Ovary (tissue), 9 donors: ENCODE data around the gene TCEANC2. TPM values are rescaled to one million over a fixed set of nuclear protein-coding genes. Genes with fewer than 3 reads are reported as not detected.
"Not testable (repeated sequence)": the region's sequence is repeated elsewhere in the genome, so short reads cannot be mapped to it uniquely, and the experiment has no call there.

Experiments
- DNase-seq, 5 donors: peaks; one replicate each; pipeline ENCODE4 v3.0.0-alpha.2; 2019 to 2020
- H3K27ac ChIP-seq, 2 donors: fragments of 200-600 bp; one replicate each; pipeline versions ENCODE4 v1.5.1 to v1.8.0; 2019 to 2022
- H3K27me3 ChIP-seq: fragments of 200-600 bp; one replicate; pipeline ENCODE4 v1.8.0; 2022
- H3K36me3 ChIP-seq: fragments of 200-600 bp; sonication (generic); one replicate; pipeline ENCODE4 v1.5.1; 2019
- H3K4me1 ChIP-seq: one replicate; pipeline ENCODE4 v1.8.1; 2013; ENCODE audit warnings: mild to moderate bottlenecking, moderate library complexity; ENCODE audit not compliant: insufficient read depth
- H3K4me3 ChIP-seq: fragments of 200-600 bp; sonication (generic); one replicate; pipeline ENCODE4 v1.5.1; 2017
- H3K9me3 ChIP-seq, 2 donors: fragments of 200-600 bp in 1 of 2; sonication (generic) in 1 of 2; one replicate each; pipeline versions ENCODE4 v1.5.1 to v1.8.1; 2013 to 2019; ENCODE audit warnings: mild to moderate bottlenecking in 1 of 2, moderate library complexity in 1 of 2
- EP300 ChIP-seq: sonication (generic); formaldehyde crosslinking; IDR thresholded peaks from one replicate; pipeline ENCODE4 v1.6.1; 2017; ENCODE audit warnings: antibody characterized with exemption
- POLR2A ChIP-seq: fragments of 450-650 bp; IDR thresholded peaks from one replicate; pipeline ENCODE4 v1.6.1; 2017; ENCODE audit warnings: antibody characterized with exemption, mild to moderate bottlenecking, moderate library complexity
- WGBS, 3 donors: extraction: QIAGEN DNeasy Blood & Tissue Kit in 1 of 3; methylation state at CpG; one replicate each; pipeline versions ENCODE4 v1.1.5 to v1.1.7; 2013 to 2017; 5-methylcytosine and 5-hydroxymethylcytosine counted together
- intact Hi-C, 4 donors: fragments of 100-400 bp; cut with DNase I; formaldehyde crosslinking; loops; one replicate each; pipeline versions ENCODE4 v1.11.0 to v1.15.1; 2022 to 2023
- polyA plus RNA-seq, 2 donors: library from polyadenylated mRNA; stranded (reverse); fragments of 200-250 nt in 1 of 2; fragments of 350-450 nt in 1 of 2; fragmentation: Illumina TruSeq in 1 of 2; extraction: RNeasy Lipid Tissue Mini Kit (QIAGEN cat#74804) in 1 of 2; gene quantifications; one replicate each; pipeline ENCODE4 v1.2.3, GENCODE V29; 2013 to 2014
- total RNA-seq, 7 donors: library from RNA; depleted of rRNA in 2 of 7; stranded (reverse); fragments of >200 nt in 2 of 7; fragmentation: NEBNext Ultra II Directional in 3 of 7; extraction: Animal tissue kit (Norgen Biotek cat#: 25700) in 3 of 7; gene quantifications; one replicate each; pipeline versions ENCODE4 v1.1.0 to v1.2.4, GENCODE V29; 2016 to 2023
- TF ChIP-seq, protein P1 (sequence below), 3 donors: fragments of 450-650 bp in 2 of 3; fragments of 200-600 bp in 1 of 3; IDR thresholded peaks; one replicate each; pipeline versions ENCODE4 v1.5.1 to v1.8.0; 2016 to 2022; ENCODE audit warnings: antibody characterized with exemption in 3 of 3, mild to moderate bottlenecking in 1 of 3
- donor health status: DM: no; HTN: no; CAD: no; lungs with moderate emphysema.
- donor health status: DM: no; HTN: no; CAD: no.
- donor health status: Bipolar disorder and iron deficiency.
- donor health status: DM: yes; HTN: yes; CAD: no.
- donor health status: DM: no; HTN: no; CAD: no.
- donor health status: DM: yes; HTN: yes; CAD: no.

TCEANC2 gene
- total and polyA plus RNA-seq, 9 donors, result 1.8 to 5.2 (median 3.0) TPM

DNA sequence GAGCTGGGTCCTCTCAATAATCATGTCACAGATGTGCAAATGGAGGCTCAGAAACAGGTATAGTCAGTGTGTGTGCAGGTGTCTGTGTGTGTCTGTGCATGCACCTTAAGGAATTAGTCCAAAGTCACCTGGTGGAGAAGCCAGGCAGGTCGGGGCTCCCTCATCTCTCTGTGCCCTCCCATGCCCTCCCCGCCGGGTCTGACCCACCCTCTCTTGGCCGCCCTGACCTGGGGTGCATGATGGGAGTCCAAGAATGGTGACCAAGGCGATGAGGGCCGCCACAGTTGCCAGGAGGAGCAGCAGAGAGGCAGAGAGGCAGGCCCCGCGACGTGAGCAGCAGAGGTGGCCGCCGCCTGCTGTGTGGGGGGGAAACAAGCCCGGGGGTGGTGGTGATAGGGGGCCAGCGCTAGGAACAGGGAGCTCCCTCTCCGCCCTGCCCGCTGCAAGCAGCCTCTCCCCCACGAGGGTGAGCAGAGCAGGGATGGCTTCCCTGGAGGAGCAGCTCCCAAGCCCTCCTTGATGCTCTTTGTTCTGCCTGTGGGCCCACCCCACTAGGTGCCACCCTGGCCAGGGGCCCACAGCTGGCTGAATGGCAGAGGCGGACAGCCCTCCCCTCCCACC is 39.3 kb upstream of the TCEANC2 start:
- Histone ChIP-seq H3K4me1 (no peaks in the 10 kb centered on the region), H3K9me3 (no peaks in the 10 kb centered on the region), H3K4me3 (no peak overlapping the region), H3K36me3 (no peaks in the 10 kb centered on the region), H3K27me3 (no peaks in the 10 kb centered on the region), H3K27ac (no peak overlapping the region)
- intact Hi-C loops, result no loop called here
- DNase-seq, result no peak
- TF ChIP-seq POLR2A (no peak), EP300 (no peak)
- TF ChIP-seq, protein P1, sequence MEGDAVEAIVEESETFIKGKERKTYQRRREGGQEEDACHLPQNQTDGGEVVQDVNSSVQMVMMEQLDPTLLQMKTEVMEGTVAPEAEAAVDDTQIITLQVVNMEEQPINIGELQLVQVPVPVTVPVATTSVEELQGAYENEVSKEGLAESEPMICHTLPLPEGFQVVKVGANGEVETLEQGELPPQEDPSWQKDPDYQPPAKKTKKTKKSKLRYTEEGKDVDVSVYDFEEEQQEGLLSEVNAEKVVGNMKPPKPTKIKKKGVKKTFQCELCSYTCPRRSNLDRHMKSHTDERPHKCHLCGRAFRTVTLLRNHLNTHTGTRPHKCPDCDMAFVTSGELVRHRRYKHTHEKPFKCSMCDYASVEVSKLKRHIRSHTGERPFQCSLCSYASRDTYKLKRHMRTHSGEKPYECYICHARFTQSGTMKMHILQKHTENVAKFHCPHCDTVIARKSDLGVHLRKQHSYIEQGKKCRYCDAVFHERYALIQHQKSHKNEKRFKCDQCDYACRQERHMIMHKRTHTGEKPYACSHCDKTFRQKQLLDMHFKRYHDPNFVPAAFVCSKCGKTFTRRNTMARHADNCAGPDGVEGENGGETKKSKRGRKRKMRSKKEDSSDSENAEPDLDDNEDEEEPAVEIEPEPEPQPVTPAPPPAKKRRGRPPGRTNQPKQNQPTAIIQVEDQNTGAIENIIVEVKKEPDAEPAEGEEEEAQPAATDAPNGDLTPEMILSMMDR (IDR thresholded peaks at IDR 0.05), result no peak
- 27 to 34% (median 31%) methylated on average over 17 of the region's 17 CpGs for WGBS, 3 donors

DNA sequence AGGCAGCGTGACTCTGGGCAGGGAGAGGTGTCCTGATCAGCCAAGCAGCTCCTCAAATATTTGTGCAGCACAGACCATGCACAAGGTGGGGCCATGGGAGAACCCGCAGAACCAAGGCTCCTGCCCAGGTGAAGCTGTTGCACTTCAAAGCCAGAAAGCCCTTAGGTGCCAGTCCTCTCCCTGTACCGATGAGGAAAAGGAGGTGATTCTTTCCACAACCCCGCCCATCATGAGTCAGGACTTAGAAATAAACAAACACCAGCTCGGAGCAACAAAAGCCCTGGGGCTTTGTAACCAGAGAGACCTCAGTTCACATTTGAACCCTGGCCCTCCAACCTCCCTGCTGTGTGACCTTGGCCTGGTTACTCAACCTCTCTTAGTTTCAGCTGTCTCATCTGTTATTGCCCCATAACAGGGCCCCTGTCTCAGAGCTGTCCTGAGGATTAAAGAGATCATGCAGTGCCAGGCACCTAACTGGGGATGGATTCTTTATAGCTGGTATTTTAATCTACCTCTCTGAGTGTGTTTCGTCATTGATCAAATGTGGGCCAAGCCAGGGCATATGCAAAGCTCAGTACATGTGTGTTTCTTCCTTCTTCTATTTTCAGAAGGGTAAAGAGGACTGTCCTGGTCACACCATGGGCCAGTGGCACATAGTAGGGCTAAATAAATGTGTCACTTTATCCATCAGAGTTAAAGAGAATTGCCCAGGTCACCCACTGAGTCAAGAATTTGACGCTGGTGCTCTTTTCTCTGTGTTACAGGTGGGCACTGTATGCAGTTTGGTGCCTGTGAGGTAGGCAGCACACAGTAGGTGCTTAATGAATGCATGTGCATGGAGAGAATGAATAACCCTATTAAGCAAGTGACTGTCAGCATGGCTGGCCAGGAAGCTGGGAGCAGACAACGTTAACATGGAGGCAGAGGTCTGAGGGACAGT is 36.8 kb upstream of the TCEANC2 start:
- WGBS, 3 donors, result 55 to 61% (median 56%) methylated on average over 8 of the region's 8 CpGs
- no peak overlapping the region for H3K27ac ChIP-seq
- no peaks in the 10 kb centered on the region for H3K4me1 ChIP-seq
- H3K36me3 ChIP-seq, result no peaks in the 10 kb centered on the region
- H3K9me3 ChIP-seq, result no peaks in the 10 kb centered on the region
- intact Hi-C loops, result no loop called here
- no peaks in the 10 kb centered on the region for H3K27me3 ChIP-seq
- TF ChIP-seq POLR2A (no peak), EP300 (no peak)
- TF ChIP-seq, protein P1 (IDR thresholded peaks at IDR 0.05), result no peak
- no peak overlapping the region for H3K4me3 ChIP-seq
- DNase-seq, result peak in 1 of 5 donors; percentile 3

DNA sequence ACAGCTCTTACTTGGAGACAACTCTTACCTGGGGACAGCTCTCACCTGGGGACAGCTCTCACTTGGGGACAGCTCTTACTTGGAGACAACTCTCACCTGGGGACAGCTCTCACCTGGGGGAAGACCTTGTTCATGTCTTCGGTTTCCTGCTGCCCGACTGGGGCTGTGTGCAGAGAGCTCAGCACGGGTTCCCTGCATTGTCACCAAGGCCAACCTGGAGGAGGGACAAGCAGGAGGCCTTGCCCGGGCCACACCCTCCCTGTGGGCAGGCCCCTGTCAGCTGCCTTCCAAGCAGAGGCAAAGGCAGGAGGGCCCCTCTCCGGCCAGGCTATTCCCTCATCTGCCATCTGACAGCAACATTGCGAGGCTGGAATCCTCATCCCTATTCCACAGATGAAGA is 35.4 kb upstream of the TCEANC2 start, which contains the start of gene LDLRAD1:
TSS of gene LDLRAD1 (minus strand) at position 208 of the 400 bp plus-strand sequence. CDS start at position 134, 74 bp downstream.
- WGBS, 3 donors, result 39 to 52% (median 48%) methylated on average over 6 of the region's 6 CpGs

DNA sequence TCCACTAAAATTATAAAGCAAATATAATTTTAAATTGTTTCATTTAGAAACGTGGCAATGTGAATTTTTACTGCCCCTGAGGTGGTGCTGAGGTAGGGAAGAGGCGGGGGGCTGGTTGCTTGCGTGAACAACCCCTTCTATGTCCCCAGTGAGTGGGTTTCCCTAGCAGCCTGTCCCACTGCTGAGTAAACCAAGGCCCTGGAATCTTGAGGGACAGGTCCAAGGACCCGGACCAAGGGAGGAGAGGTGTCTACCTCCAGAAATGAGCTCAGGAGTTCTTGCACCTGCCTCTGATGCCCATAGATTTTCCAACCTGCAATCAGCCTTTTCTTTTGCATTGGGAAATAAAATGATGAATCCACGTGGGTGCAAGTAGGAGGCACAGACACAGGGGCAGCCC is 34.8 kb upstream of the TCEANC2 start:
- 69 to 70% (median 69%) methylated on average over 5 of the region's 5 CpGs for WGBS, 3 donors
- Histone ChIP-seq H3K4me3 (no peak overlapping the region), H3K27me3 (no peaks in the 10 kb centered on the region), H3K9me3 (no peaks in the 10 kb centered on the region), H3K36me3 (no peaks in the 10 kb centered on the region), H3K27ac (no peak overlapping the region), H3K4me1 (no peaks in the 10 kb centered on the region)
- intact Hi-C loops, result no loop called here
- DNase-seq, result peak in 1 of 5 donors; percentile 2
- TF ChIP-seq, protein P1 (IDR thresholded peaks at IDR 0.05), result no peak
- TF ChIP-seq POLR2A (no peak), EP300 (no peak)

More for the DNA sequence above, 35.4 kb upstream of the TCEANC2 start, which contains the start of gene LDLRAD1:
- intact Hi-C loops, result no loop called here
- H3K4me1 ChIP-seq, result no peaks in the 10 kb centered on the region
- H3K27ac ChIP-seq, result no peak within 1 kb of the TSS
- no peaks in the 10 kb centered on the region for H3K27me3 ChIP-seq
- peak in 1 of 5 donors; percentile 5 for DNase-seq
- H3K9me3 ChIP-seq, result no peaks in the 10 kb centered on the region
- no peak within 1 kb of the TSS for H3K4me3 ChIP-seq
- no peaks in the 10 kb centered on the region for H3K36me3 ChIP-seq
- TF ChIP-seq EP300, result no peak
- TF ChIP-seq, protein P1 (IDR thresholded peaks at IDR 0.05), result no peak

DNA sequence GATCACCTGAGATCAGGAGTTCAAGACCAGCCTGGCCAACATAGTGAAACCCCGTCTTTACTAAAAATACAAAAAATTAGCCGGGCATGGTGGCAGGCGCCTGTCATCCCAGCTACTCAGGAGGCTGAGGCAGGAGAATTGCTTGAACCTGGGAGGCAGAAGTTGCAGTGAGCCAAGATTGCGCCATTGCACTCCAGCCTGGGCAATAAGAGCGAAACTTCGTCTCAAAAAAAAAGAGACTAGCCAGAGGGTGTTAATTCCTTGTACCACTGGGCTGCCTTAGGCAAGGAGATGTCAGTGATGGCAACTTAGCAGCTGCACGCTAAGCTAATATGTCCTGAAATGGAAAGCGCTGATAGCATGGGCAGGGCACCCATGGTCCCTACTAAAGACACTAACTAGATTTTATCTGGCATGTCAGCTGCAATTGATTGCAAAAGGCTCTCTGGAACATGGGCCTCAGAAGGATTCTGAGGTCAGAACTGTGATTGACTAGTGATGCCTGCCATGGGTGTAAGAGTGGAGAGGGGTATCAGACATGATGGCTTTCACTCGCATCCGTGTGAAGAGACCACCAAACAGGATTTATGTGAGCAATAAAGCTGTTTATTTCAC is 33.7 kb upstream of the TCEANC2 start:
- H3K4me1 ChIP-seq, H3K36me3 ChIP-seq, H3K27me3 ChIP-seq, H3K9me3 ChIP-seq, intact Hi-C loops, DNase-seq, H3K4me3 ChIP-seq, H3K27ac ChIP-seq: not testable (repeated sequence)
- WGBS, 3 donors, result 85 to 89% (median 87%) methylated on average over 10 of the region's 10 CpGs
